Stimulated activated CD4-positive, alpha-beta T cell treated with anti-CD3 and anti-CD28 coated beads, Interleukin-1b, Interleukin-23, amount 100 ng/mL, for 1 hour (primary cell): ENCODE measurements around the gene CPM.

Experiments
- DNase-seq, 2 donors: peaks; one replicate each; pipeline ENCODE4 v3.0.0-alpha.2; 2020; ENCODE audit warnings: low read depth in 2 of 2

CPM gene

DNA sequence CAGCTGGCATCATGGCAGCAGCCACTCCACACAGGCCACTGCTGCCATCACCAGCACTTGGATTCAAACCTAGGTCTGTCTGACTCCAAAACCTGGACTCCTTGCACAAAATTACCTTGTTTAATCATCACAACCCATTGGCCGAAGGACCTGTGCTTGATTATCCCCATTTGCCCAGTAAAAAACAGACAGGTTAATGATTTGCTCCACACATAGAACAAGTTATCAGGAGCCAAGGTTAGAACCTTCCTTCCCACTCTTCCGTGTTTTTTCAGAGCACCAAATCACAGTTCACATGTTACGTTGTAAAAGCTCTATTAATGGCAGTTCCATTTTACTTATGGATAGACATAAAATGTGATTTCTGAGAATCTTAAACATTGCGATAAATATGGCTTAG, 23.5 kb upstream of the CPM start:
- DNase-seq, result no peak

- no peak for DNase-seq
Measured at GRCh38 chr12:68954811-68955210, 21.8 kb upstream of the CPM start.

GRCh38 chr12:68953536-68953935, 20.6 kb upstream of the CPM start:
- no peak for DNase-seq

DNA sequence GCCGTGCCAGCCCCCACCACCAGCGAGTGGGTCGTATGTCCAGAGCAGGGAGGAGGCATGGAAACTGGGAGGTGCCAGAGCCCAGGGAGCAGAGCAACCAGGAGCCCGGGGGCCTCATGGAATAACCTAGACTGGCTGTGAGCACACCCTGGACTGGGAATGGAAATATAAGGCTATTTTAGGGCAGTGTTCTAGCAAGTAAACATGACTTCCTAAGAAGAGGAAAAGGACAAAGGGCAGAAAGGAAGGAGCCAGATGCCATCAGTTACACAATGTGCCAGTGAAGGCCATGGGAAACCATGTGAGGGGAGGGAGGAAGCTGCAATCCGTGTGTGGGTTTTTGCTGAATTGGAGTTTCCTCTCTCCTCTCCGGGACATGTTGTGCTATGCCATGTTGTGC, 18.7 kb upstream of the CPM start:
- DNase-seq, result no peak

DNA sequence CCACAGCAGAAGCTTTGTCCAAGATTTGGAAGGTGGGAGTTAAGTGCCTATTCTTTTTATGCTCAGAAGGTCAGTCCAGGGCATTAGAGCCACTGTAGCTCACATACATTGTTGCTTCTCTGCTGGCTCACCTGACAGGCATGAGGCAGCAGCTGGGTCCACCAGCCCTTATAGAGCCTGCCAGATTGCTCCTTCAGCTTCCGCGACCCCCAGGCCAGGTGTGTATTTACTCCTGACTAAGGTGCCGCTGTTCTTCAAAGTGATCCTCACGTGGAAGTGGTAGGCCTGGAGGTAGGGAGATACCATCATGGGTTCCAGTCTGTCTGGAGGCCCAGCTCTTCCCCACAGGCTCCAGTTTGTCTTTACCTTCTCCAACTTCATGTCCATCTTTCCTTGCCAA, 17.5 kb upstream of the CPM start:
- DNase-seq, result no peak

DNA sequence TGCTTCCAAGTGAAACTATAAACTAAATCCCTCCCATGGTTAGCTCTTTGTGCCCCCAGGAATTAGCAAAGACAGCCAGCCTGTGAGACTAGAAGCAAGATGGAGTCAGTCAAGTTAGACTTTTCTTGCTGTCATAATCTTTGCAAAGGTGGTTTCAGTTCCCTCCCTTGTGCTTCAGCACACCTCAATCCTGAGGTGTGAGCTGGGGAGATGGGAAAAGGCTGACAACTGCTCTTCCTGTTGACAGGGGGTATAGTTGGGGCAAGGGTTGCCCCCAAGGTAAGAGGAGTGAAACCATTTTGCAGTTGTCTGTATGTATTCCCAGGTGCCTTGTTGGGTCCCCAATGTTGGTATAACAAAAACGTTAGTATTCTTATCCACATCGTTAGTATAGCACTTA, 12.3 kb upstream of the CPM start:
- DNase-seq, result no peak

DNA sequence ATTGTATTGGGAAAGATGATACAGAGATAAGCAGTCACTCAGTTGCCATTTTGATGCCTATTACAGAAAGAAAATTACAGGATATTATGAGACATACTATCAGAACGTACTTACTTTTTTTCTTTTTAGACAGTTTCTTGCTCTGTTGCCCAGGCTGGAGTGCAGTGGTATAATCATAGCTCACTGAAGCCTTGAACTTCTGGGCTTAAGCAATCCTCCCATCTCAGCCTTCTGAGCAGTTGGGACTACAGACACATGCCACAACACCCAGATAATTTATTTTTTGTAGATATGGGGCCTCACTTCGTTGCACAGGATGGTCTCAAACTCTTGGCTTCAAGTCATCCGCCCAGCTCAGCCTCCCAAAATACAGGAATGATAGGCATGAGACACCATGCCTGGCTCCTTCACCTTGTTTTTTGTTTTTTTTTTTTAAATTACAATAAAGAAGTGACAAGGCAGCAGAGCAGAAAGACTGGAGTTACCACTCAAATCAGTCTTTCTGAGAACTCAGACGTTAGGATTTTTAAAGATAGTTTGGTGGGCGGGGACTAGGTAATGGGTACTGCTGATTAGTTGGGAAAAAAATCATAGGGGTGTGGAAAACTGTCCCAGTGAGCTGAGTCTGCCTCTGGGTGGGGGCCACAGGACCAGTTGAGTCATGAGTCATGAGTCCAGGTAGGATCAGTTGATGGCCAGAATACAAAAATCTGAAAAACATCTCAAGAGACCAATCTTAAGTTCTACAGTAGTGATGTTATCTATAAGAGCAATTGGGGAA, 11.5 kb upstream of the CPM start:
- DNase-seq, result no peak

DNA sequence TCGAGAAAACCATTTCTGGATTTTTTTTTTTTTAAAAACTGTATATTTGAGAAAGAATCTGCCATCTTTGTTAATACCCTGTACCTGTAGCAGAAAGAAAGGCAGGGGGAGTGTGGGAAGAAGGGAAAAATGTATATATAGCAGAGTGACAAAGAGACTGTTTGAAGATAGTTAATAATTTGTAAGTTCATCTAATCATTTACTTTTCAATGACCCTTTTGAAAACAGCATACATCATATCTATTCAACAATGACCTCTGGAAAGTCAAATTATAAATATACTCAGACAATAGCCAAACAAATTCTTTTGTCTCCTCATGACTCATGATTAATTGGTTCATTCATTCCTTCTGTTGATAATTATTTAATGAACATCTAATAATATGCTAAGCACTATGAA, 10.9 kb upstream of the CPM start:
- no peak for DNase-seq

DNA sequence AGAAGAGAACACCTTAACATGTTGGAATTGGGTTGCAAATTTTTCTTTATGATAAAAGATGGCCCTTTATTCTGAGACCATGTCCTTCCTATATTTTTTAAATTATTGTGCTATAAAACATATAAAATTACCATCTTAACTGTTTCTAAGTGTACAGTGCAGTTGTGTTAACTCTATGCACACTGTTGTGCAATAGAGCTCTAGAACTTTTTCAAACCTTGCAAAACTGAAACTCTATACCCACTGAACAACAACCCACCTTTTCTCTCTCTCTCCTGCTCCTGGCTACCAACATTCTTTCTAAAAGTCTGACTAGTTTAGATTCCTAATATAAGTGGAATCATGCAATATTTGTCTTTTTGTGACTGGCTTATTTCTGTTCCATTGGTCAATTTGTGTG, 7.8 kb upstream of the CPM start:
- no peak for DNase-seq

GRCh38 chr12:68939505-68939904, 6.5 kb upstream of the CPM start:
- no peak for DNase-seq

DNA sequence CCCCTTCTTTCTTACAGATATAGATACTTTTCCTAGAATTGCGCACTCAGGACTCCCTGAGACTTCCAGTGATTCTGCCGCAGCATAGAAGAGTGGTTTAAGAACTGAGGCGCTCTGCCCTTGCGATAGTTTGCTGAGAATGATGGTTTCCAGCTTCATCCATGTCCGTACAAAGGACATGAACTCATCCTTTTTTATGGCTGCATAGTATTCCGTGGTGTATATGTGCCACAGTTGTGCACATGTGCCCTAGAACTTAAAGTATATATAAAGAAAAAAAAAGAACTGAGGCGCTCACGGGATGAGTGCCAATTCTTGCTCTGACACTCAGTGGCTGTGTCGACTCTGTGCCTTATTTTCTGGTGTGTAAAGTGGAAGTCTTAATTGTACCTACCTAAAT, 1.4 kb upstream of the CPM start:
- no peak for DNase-seq

- peak in 1 of 2 donors; percentile 1 for DNase-seq
Measured at GRCh38 chr12:68932128-68932960, 627 bp downstream of the CPM start.

GRCh38 chr12:68930178-68930577, 2.8 kb downstream of the CPM start:
- no peak for DNase-seq

- DNase-seq, result no peak
Measured at GRCh38 chr12:68924546-68924945, 8.4 kb downstream of the CPM start.

GRCh38 chr12:68919581-68920239, 13.3 kb downstream of the CPM start:
- DNase-seq, result no peak

DNA sequence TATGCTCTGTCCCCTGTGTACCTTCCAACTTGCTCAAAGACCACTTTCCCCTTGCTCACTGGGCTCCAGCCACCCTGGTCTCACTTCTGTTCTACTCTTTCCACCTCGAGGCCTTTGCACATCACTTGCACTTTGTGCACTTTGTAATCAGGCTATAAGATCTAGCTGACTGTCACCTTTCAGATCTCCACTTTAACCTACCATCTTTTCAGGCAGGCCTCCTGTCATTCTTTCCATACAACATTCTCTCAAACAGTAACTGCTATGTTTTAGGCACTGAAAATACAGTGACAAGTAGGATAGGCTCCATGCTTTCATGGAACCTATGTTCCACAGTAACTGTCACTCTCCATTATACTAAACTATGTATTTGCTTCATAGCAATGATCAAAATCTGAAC, 14.0 kb downstream of the CPM start:
- DNase-seq, result no peak

GRCh38 chr12:68915055-68915454, 17.9 kb downstream of the CPM start:
- DNase-seq, result no peak

- no peak for DNase-seq
Measured at GRCh38 chr12:68913682-68914081, 19.3 kb downstream of the CPM start.

DNA sequence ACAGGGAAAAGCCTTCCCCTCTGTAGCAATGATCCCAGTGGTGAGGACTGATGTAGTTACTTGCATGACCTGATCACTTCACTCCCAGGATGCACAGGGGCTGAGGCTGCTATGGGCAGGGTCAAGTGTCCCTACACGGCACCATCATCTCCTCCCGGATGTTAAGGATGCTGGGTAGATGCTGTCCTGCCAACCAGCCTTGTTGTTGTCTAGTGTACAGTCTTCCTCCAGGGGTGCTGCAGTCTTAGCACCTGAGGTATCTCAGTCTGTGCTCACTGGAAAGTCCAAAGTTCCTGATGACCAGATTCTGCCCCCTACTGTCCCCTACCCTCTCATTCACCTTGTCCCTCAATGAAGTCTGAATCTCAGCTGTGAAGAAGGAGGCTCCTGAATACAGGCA, 20.1 kb downstream of the CPM start:
- DNase-seq, result no peak

- DNase-seq, result no peak
Measured at GRCh38 chr12:68911197-68911718, 21.7 kb downstream of the CPM start.

GRCh38 chr12:68910128-68910527, 22.8 kb downstream of the CPM start:
- no peak for DNase-seq

GRCh38 chr12:68908076-68908475, 24.9 kb downstream of the CPM start:
- no peak for DNase-seq

GRCh38 chr12:68905733-68906132, 27.2 kb downstream of the CPM start:
- DNase-seq, result no peak
